Activated CD8-positive, alpha-beta memory T cell treated with anti-CD3 and anti-CD28 coated beads, Interleukin-2, amount 10 ng/mL, durations not matched to agents 7 days and 5 days (primary cell): ENCODE data around the gene TMEM145. TPM values are rescaled to one million over a fixed set of nuclear protein-coding genes. Genes with fewer than 3 reads are reported as not detected.
A peak's percentile ranks its signal among the peaks of the same experiment; 100 is the strongest.
"Not testable (repeated sequence)": the region's sequence is repeated elsewhere in the genome, so short reads cannot be mapped to it uniquely, and the experiment has no call there.

ENCODE experiments used
- ATAC-seq: fragments of 150-1000 bp; cut with Tn5 transposase; one replicate; pipeline ENCODE4 v1.10.0; 2021; ENCODE audit warnings: moderate library complexity
- CTCF ChIA-PET: fragments of 350-600 bp; sonication (Branson Sonifier 250); formaldehyde crosslinking; loops from one replicate; lab custom pipeline; 2021; ENCODE audit warnings: antibody characterized with exemption; lab: Charles Lee
- DNase-seq: peaks from one replicate; pipeline ENCODE4 v3.0.0-alpha.2; 2020
- H3K27ac Mint-ChIP-seq: one replicate; pipeline ENCODE4 v1.8.0; 2021; ENCODE audit warnings: mild to moderate bottlenecking, mixed read lengths
- H3K27me3 Mint-ChIP-seq: one replicate; pipeline ENCODE4 v1.8.0; 2021; ENCODE audit warnings: mixed read lengths
- H3K36me3 Mint-ChIP-seq: one replicate; pipeline ENCODE4 v1.8.0; 2021; ENCODE audit warnings: mild to moderate bottlenecking, mixed read lengths
- H3K4me1 Mint-ChIP-seq: one replicate; pipeline ENCODE4 v1.8.0; 2021; ENCODE audit warnings: mixed read lengths
- H3K4me3 Mint-ChIP-seq: one replicate; pipeline ENCODE4 v1.8.0; 2021; ENCODE audit warnings: mild to moderate bottlenecking, moderate library complexity, mixed read lengths
- H3K9me3 Mint-ChIP-seq: one replicate; pipeline ENCODE4 v1.8.0; 2022; ENCODE audit warnings: low read depth, mixed read lengths
- total RNA-seq, 2 experiments: library from RNA; stranded (reverse); gene quantifications; one replicate each; pipeline ENCODE4 v1.2.3, GENCODE V29; 2021

The TMEM145 gene
- total RNA-seq, 2 experiments from 2014 or later, result 0.15 to 1.1 TPM

DNA sequence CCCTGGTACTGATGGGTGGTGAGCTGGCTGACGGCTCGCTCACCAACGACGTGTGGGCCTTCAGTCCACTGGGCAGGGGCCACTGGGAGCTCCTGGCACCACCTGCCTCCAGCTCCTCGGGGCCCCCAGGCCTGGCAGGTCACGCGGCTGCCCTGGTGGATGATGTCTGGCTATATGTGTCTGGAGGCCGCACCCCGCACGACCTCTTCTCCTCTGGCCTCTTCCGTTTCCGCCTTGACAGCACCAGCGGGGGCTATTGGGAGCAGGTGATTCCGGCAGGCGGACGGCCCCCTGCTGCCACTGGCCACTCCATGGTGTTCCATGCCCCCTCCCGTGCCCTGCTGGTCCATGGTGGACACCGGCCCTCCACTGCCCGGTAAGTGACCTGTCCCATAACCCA is 22.9 kb downstream of the TMEM145 start:
- H3K9me3 Mint-ChIP-seq, result no peaks in the 10 kb centered on the region
- no peaks in the 10 kb centered on the region for H3K36me3 Mint-ChIP-seq
- no peak overlapping the region for H3K4me3 Mint-ChIP-seq

DNA sequence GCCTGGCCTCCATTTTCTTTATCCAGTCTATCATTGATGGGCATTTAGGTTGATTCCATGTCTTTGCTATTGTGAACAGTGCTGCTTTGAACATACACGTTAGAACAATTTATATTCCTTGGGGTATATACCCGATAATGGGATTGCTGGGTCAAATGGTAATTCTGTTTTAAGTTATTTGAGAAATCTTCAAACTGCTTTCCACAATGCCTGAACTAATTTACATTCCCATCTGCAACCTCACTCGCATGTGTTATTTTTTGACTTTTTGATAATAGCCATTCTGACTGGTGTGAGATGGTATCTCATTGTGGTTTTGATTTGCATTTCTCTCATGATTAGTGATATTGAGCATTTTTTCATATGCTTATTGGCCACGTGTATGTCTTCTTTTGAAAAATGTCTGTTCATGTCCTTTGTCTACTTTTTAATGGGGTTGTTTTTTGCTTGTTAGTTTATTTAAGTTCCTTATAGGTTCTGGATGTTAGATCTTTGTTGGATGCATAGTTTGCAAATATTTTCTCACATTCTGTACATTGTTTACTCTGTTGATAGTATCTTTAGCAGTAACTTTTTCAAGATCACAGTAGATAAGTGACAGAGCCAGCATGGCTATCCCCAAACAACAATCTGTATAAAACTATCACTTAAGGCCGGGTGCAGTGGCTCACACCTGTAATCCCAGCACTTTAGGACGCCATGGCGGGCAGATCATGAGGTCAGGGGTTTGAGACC is 26.2 kb downstream of the TMEM145 start:
- DNase-seq, H3K36me3 Mint-ChIP-seq, H3K4me3 Mint-ChIP-seq, ATAC-seq, H3K27me3 Mint-ChIP-seq, H3K9me3 Mint-ChIP-seq, H3K27ac Mint-ChIP-seq, H3K4me1 Mint-ChIP-seq, CTCF ChIA-PET: not testable (repeated sequence)

More for the DNA sequence above, 22.9 kb downstream of the TMEM145 start:
- H3K27ac Mint-ChIP-seq, result no peak overlapping the region
- no peaks in the 10 kb centered on the region for H3K4me1 Mint-ChIP-seq
- DNase-seq, result no peak
- no peak for ATAC-seq
- no peaks in the 10 kb centered on the region for H3K27me3 Mint-ChIP-seq
- CTCF ChIA-PET, result no interaction called here

DNA sequence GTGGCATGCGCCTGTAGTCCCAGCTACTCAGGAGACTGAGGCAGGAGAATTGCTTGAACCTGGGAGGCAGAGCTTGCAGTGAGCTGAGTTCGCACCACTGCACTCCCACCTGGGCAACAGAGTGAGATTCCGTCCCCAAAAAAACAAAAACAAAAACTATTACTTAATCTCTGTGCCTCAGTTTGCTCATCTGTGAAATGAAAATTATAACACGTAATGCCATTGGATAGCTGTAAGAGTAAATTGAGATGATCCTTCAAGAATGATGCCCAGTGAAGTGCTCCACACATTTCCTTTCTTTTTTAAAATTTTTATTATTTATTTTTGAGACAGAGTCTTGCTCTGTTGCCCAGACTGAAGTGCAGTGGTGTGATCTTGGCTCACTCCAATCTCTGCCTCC is 26.8 kb downstream of the TMEM145 start:
- H3K4me1 Mint-ChIP-seq, H3K27ac Mint-ChIP-seq, DNase-seq, CTCF ChIA-PET, H3K36me3 Mint-ChIP-seq, H3K27me3 Mint-ChIP-seq, H3K4me3 Mint-ChIP-seq, H3K9me3 Mint-ChIP-seq, ATAC-seq: not testable (repeated sequence)

DNA sequence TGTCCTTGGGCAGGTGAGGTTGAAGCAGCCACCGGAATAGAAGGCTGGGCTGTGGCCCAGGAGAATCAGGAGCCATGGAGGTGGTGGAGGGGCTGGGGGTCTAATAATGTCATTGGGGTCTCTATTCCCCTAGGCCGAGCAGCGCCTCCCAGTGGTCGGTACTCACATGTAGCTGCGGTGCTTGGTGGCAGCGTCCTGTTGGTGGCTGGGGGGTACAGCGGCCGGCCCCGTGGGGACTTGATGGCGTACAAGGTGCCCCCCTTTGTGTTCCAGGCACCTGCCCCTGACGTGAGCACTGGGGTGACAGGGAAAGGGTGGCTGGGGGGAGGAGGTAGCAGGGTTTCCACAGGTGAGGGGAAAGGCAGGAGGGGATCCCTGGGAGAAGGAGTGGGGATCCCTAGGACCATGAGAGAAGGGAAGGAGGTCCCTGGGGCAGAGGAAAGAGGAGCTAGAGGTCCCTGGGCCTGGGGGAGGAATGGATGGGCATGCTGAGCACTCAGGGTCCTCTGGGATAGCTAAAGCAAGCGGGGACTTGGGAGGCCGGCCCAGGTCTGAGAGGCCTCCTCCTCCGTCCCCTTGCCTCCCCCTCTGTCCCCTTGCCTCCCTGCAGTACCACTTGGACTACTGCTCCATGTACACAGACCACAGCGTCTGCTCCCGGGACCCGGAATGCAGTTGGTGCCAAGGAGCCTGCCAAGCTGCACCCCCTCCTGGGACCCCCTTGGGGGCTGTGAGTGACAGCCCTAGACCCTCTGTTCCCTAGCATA is 30.4 kb downstream of the TMEM145 start:
- H3K4me3 Mint-ChIP-seq, result no peak overlapping the region
- H3K27ac Mint-ChIP-seq, result no peak overlapping the region
- H3K9me3 Mint-ChIP-seq, result no peaks in the 10 kb centered on the region
- no peaks in the 10 kb centered on the region for H3K27me3 Mint-ChIP-seq
- no peaks in the 10 kb centered on the region for H3K36me3 Mint-ChIP-seq
- CTCF ChIA-PET, result interaction anchor here (0.5 to 1.3 kb wide), 3 partner anchors 22 to 309 kb away, joined by 3 read pairs; no protein-coding TSS in a partner anchor
- H3K4me1 Mint-ChIP-seq, result no peaks in the 10 kb centered on the region
- no peak for DNase-seq
- ATAC-seq, result no peak

DNA sequence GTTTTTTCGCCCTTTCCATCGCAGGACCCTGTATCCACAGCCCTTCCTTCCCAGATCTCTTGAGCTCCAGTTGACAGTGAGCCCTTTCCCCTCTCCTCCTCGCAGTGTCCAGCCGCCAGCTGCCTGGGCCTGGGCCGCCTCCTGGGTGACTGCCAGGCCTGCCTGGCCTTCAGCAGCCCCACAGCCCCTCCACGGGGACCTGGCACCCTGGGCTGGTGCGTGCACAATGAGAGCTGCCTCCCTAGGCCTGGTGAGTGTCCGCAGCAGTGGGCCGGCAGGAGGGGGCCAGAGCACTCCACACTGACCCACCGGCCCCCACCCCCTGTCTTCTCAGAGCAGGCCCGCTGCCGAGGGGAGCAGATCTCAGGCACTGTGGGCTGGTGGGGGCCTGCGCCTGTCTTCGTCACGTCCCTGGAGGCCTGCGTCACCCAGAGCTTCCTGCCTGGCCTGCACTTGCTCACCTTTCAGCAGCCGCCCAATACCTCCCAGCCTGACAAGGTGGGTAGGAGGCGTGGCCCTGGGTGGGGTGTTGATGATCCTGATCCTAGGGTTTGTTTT is 31.3 kb downstream of the TMEM145 start:
- Mint-ChIP-seq H3K9me3 (no peaks in the 10 kb centered on the region), H3K27me3 (no peaks in the 10 kb centered on the region), H3K27ac (no peak overlapping the region), H3K36me3 (no peaks in the 10 kb centered on the region), H3K4me1 (no peaks in the 10 kb centered on the region), H3K4me3 (no peak overlapping the region)
- CTCF ChIA-PET, result interaction anchor here (0.5 kb wide), 1 partner anchor 309 kb away, joined by 3 read pairs; no protein-coding TSS in a partner anchor
- DNase-seq (no peak), ATAC-seq (no peak)

DNA sequence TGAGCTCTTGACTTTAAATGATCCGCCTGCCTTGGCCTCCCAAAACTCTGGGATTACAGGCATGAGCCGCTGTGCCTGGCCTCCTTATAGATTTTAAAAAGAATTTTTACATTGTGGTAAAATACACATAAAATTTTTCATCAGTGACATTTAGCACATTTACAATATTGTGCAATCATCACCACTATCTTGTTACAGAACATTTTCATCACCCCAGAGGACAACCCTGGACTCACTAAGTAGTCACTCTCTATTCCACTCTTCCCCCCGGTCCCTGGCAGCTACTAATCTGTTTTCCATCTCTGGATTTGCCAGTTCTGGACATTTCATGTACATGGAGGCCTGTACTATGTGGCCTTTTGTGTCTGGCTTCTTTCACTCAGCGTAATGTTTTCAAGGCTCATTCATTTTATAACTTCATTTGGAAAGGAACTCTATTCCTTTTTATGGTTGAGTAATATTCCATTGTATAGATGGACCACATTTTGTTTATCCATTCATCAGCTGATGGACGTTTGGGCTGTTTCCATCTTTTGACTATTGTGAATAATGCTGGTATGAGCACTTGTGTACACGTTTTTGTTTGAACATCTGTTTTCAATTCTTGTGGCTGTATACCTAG is 32.2 kb downstream of the TMEM145 start:
- no peaks in the 10 kb centered on the region for H3K4me1 Mint-ChIP-seq
- H3K36me3 Mint-ChIP-seq, result no peaks in the 10 kb centered on the region
- ATAC-seq (no peak), DNase-seq (no peak)
- H3K27ac Mint-ChIP-seq, result no peak overlapping the region
- no peaks in the 10 kb centered on the region for H3K9me3 Mint-ChIP-seq
- CTCF ChIA-PET, result no interaction called here
- no peaks in the 10 kb centered on the region for H3K27me3 Mint-ChIP-seq
- no peak overlapping the region for H3K4me3 Mint-ChIP-seq

DNA sequence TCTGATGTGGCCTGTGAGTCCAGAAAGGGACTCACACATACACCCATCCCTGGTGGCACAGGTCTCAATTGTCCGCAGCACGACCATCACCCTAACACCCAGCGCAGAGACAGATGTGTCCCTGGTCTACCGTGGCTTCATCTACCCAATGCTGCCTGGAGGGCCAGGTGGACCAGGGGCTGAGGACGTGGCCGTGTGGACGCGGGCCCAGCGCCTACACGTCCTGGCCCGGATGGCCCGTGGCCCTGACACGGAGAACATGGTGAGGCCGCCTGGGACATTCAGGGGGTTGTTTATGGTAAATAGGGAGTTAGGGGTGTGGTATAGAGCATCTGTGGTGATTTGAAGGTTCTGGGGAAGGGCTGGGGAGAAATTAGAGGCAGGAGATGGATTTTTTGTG is 35.1 kb downstream of the TMEM145 start:
- Mint-ChIP-seq H3K36me3 (no peaks in the 10 kb centered on the region), H3K9me3 (no peaks in the 10 kb centered on the region), H3K27me3 (no peaks in the 10 kb centered on the region), H3K27ac (no peak overlapping the region), H3K4me1 (no peaks in the 10 kb centered on the region), H3K4me3 (no peak overlapping the region)
- DNase-seq (no peak), ATAC-seq (no peak)
- CTCF ChIA-PET, result no interaction called here

DNA sequence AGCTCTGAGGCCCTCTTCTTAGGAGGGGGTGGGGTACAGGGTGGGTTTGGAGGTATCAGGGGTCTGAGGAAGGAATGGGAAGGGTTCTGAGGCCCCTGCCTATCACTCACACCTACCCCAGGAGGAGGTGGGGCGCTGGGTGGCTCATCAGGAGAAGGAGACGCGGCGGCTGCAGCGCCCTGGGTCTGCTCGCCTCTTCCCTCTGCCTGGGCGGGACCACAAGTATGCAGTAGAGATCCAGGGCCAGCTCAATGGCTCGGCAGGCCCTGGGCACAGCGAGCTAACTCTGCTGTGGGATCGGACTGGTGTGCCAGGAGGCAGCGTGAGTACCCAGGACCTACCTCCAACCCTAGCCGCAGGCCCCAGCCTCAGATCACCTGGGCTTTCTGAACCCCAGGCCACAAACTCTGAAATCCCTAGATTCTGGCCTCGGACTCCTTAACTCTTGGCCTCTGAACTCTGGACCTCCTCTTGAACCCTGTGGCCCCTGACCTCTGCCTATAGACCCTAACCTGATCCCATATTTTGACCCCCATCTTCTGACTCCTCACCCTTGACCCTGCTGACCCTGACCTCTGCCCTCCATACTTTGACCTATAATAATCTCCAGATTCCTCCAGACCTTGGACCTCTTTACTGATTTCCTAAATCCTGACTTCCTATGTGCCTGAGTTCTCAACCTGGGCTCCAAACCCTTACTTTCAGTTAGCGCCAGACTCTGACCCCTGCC is 36.4 kb downstream of the TMEM145 start:
- no peaks in the 10 kb centered on the region for H3K4me1 Mint-ChIP-seq
- DNase-seq (no peak), ATAC-seq (no peak)
- no peaks in the 10 kb centered on the region for H3K27me3 Mint-ChIP-seq
- no peaks in the 10 kb centered on the region for H3K9me3 Mint-ChIP-seq
- no peak overlapping the region for H3K27ac Mint-ChIP-seq
- CTCF ChIA-PET, result no interaction called here
- H3K36me3 Mint-ChIP-seq, result no peaks in the 10 kb centered on the region
- no peak overlapping the region for H3K4me3 Mint-ChIP-seq

DNA sequence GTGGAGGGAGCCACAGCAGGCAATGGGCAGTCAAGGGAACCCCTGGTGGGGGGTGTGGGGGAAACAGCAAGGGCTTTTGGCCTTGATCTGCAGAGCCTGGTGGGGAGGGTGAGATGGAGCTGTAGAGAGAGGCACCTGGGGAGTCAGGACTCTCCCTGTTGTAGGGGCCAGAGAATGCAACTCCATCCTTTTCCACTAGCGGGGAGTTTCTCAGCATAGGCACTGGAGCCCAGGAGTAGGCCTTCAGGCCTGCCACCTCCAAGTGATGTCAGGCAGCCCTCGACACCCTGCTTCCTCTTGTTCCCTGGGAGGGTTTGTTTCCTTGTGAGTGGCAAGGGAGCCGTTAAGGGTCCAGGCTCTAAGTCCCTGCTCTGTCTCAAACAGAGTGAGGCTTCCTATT is 37.3 kb downstream of the TMEM145 start:
- H3K4me1 Mint-ChIP-seq, result no peaks in the 10 kb centered on the region
- ATAC-seq (no peak), DNase-seq (no peak)
- no peaks in the 10 kb centered on the region for H3K9me3 Mint-ChIP-seq
- H3K27ac Mint-ChIP-seq, result no peak overlapping the region
- H3K27me3 Mint-ChIP-seq, result no peaks in the 10 kb centered on the region
- no peaks in the 10 kb centered on the region for H3K36me3 Mint-ChIP-seq
- H3K4me3 Mint-ChIP-seq, result no peak overlapping the region
- CTCF ChIA-PET, result no interaction called here

DNA sequence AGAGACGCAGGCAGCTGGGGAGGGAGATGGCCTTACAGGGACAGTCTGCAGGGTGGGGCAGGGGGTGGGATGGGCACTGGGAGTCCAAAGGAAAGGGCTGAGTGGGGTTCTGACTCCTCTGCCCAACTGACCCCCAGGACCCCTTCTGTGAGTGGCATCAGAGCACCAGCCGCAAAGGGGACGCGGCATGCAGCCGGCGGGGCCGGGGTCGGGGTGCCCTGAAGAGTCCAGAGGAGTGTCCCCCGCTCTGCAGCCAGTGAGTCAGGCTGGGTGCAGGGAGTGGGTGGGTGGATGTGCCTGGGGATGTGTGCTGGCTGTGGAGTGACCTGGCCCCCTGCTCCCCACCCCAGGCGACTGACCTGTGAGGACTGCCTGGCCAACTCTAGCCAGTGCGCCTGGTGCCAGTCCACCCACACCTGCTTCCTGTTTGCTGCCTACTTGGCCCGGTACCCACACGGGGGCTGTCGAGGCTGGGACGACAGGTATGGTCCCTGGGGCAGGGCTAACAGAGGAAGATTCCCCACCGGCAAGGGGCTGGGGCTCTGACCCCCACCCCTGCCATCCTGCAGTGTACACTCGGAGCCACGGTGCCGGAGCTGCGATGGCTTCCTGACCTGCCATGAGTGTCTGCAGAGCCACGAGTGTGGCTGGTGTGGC is 38.1 kb downstream of the TMEM145 start:
- Mint-ChIP-seq H3K9me3 (no peaks in the 10 kb centered on the region), H3K36me3 (no peaks in the 10 kb centered on the region), H3K27me3 (no peaks in the 10 kb centered on the region), H3K4me1 (no peaks in the 10 kb centered on the region), H3K4me3 (no peak overlapping the region), H3K27ac (no peak overlapping the region)
- no peak for DNase-seq
- CTCF ChIA-PET, result no interaction called here
- no peak for ATAC-seq

DNA sequence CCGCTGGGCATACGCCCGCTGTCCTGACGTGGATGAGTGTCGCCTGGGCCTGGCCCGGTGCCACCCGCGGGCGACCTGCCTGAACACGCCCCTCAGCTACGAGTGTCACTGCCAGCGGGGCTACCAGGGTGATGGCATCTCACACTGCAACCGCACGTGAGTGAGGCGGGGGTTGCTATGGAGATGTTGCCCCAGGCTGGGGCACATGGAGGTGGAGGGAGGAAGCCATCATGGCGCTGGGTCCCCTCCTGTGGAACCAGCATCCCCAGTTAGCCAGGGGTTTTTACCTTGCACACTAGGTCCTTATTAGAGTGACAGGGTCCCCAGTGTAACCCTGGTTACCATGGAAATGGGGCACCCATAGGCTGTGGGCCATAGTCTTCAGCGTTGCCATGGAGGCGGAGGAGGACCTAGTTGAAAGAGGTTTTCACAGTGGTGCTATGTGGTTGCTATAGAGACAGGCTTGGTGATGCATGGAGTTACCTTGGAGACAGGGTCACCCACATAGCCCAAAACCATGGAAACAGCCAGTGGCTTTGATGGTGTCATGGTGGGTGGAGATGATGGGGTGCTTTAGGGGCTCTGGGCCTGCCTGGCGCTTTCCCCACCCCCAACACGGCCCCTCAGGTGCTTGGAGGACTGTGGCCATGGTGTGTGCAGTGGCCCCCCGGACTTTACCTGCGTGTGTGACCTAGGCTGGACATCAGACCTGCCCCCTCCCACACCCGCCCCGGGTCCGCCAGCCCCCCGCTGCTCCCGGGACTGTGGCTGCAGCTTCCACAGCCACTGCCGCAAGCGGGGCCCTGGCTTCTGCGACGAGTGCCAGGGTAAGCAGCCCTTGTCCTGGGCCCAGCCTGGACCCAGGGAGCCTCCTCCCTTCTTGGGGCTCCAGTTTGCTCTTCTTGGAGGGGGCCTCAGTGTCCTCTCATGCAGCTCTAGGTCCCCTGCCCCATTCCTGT is 39.5 kb downstream of the TMEM145 start:
- Mint-ChIP-seq H3K4me1 (no peaks in the 10 kb centered on the region), H3K9me3 (no peaks in the 10 kb centered on the region), H3K36me3 (no peaks in the 10 kb centered on the region), H3K27me3 (no peaks in the 10 kb centered on the region), H3K27ac (no peak overlapping the region), H3K4me3 (no peak overlapping the region)
- peak; percentile 47 for DNase-seq
- CTCF ChIA-PET, result no interaction called here
- peak; percentile 62 for ATAC-seq
